Amniotic stem cell (primary cell): Measurements from ENCODE around the gene ZMYND15.

ENCODE experiments used
- DNase-seq: peaks from one replicate; lab custom pipeline; 2025; lab: John Stamatoyannopoulos, UW

ZMYND15 gene

GRCh38 chr17:4742629-4743028, 3.0 kb downstream of the ZMYND15 start:
- DNase-seq, result no peak

GRCh38 chr17:4743216-4743615, 3.6 kb downstream of the ZMYND15 start:
- DNase-seq, result no peak

- no peak for DNase-seq
Measured at GRCh38 chr17:4743898-4744297, 4.3 kb downstream of the ZMYND15 start.

GRCh38 chr17:4744999-4745969, 5.7 kb downstream of the ZMYND15 start:
- no peak for DNase-seq

GRCh38 chr17:4747847-4748246, 8.2 kb downstream of the ZMYND15 start:
- no peak for DNase-seq

GRCh38 chr17:4748686-4749085, 9.1 kb downstream of the ZMYND15 start:
- no peak for DNase-seq

- no peak for DNase-seq
Measured at GRCh38 chr17:4750606-4751005, 11.0 kb downstream of the ZMYND15 start.

GRCh38 chr17:4751932-4752331, 12.3 kb downstream of the ZMYND15 start:
- DNase-seq, result no peak

- no peak for DNase-seq
Measured at GRCh38 chr17:4753392-4753791, 13.8 kb downstream of the ZMYND15 start.

- DNase-seq, result no peak
Measured at GRCh38 chr17:4759776-4760236, 20.2 kb downstream of the ZMYND15 start.

GRCh38 chr17:4764595-4764994, 25.0 kb downstream of the ZMYND15 start:
- no peak for DNase-seq

- DNase-seq, result no peak
Measured at GRCh38 chr17:4766201-4766600, 26.6 kb downstream of the ZMYND15 start.

- no peak for DNase-seq
Measured at GRCh38 chr17:4766723-4767122, 27.1 kb downstream of the ZMYND15 start.

- DNase-seq, result no peak
Measured at GRCh38 chr17:4768298-4768697, 28.7 kb downstream of the ZMYND15 start.

GRCh38 chr17:4769628-4770027, 30.0 kb downstream of the ZMYND15 start:
- DNase-seq, result no peak

GRCh38 chr17:4771519-4772234, 32.0 kb downstream of the ZMYND15 start, which contains the start of gene TM4SF5:
TM4SF5 (plus strand) TSS chr17:4771886; CDS start chr17:4771923, 37 bp downstream.
- no peak for DNase-seq

- no peak for DNase-seq
Measured at GRCh38 chr17:4772235-4772613, 32.6 kb downstream of the ZMYND15 start.

GRCh38 chr17:4777969-4778760, 38.5 kb downstream of the ZMYND15 start:
- no peak for DNase-seq

- no peak for DNase-seq
Measured at GRCh38 chr17:4780325-4780955, 40.8 kb downstream of the ZMYND15 start.

- DNase-seq, result no peak
Measured at GRCh38 chr17:4782652-4783051, 43.0 kb downstream of the ZMYND15 start.

GRCh38 chr17:4785311-4786105, 45.9 kb downstream of the ZMYND15 start:
- DNase-seq, result no peak
